HS-5 (cell line): Measurements from ENCODE around the gene ZMYND8.

Source experiments
- DNase-seq: peaks from one replicate; pipeline ENCODE4 v3.0.0-alpha.2; 2012; ENCODE audit warnings: low read depth

The ZMYND8 gene

GRCh38 chr20:47174456-47175243 is 181.8 kb downstream of the ZMYND8 start:
- no peak for DNase-seq

- DNase-seq, result no peak
These were observed 182.8 kb downstream of the ZMYND8 start for GRCh38 chr20:47173596-47174216.

GRCh38 chr20:47172579-47172978 is 183.9 kb downstream of the ZMYND8 start:
- no peak for DNase-seq

- DNase-seq, result no peak
These were observed 188.7 kb downstream of the ZMYND8 start for GRCh38 chr20:47167846-47168245.

- DNase-seq, result no peak
These were observed 191.1 kb downstream of the ZMYND8 start for GRCh38 chr20:47165376-47165865.

GRCh38 chr20:47164140-47164539 is 192.4 kb downstream of the ZMYND8 start:
- no peak for DNase-seq

- DNase-seq, result no peak
These were observed 195.1 kb downstream of the ZMYND8 start for GRCh38 chr20:47161411-47161810.

GRCh38 chr20:47160992-47161391 is 195.5 kb downstream of the ZMYND8 start:
- no peak for DNase-seq

- no peak for DNase-seq
These were observed 196.3 kb downstream of the ZMYND8 start for GRCh38 chr20:47160240-47160639.
